ENCODE measurements around the gene OR10D3.

DNA sequence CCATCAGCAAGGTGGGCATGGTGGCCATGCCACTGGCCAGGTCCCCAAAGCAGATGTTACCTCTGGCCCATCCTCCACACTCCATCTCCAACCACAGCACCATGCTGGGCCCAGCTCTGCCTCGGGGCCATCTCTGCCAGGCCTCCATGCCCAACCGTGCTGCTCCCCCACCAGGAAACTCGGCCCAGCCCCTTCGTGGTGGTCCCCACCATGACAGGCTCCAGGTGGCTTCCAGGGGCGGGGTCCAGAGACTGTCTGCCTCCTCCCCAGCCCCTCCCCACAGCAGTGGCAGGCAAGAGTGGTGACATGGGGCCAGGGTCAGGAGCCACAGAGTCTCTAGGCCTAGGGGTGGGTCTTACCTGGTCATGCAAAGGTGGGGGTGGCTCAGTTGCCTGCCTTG is 27.3 kb downstream of the OR10D3 start:
- TF ChIP-seq CTCF (conservative IDR thresholded peaks at IDR 0.05; ENCODE audit: low read depth, low read length) (no peak), EZH2 (IDR thresholded peaks at IDR 0.05; ENCODE audit: low read length, unreplicated experiment) (no peak), EZH2phosphoT487 (IDR thresholded peaks at IDR 0.05; ENCODE audit: borderline replicate concordance, low read length) (no peak)
